A549 (cell line): ENCODE data around the gene MYNN. TPM values are rescaled to one million over a fixed set of nuclear protein-coding genes. Genes with fewer than 3 reads are reported as not detected.

Experiments used
- ATAC-seq, 2 experiments: fragments of 200-7000 bp in 1 of 2; fragments of >200 bp in 1 of 2; cut with Nextera tagmentation in 1 of 2; cut with Tn5 transposase in 1 of 2; 3 replicates each; pipeline versions ENCODE4 v1.8.0 to v1.9.1; 2018 to 2020; ENCODE audit warnings: mild to moderate bottlenecking in 1 of 2, moderate library complexity in 1 of 2
- CTCF ChIA-PET: fragments of 300-600 bp; sonication (Branson Sonifier 250); formaldehyde crosslinking; extraction: SDS; loops from one replicate; lab custom pipeline; 2021; ENCODE audit warnings: antibody characterized with exemption, inconsistent platforms; lab: Yijun Ruan, JAX
- POLR2A ChIA-PET: fragments of 350-600 bp; formaldehyde crosslinking; extraction: SDS; loops from one replicate; lab custom pipeline; 2021; ENCODE audit warnings: antibody characterized with exemption, inconsistent platforms; lab: Yijun Ruan, JAX
- DNase-seq, 2 experiments: peaks; one replicate each; pipeline versions ENCODE4 v3.0.0 to v3.0.0-alpha.2; 2011 to 2016; ENCODE audit warnings: low read depth in 1 of 2, low spot score in 1 of 2
- FAIRE-seq: peaks from 2 replicates; lab custom pipeline; 2011; peaks lifted over from hg19 to GRCh38; lab: Jason Lieb, UNC
- H3K27ac ChIP-seq, 2 experiments: fragments of >200 bp; sonication (Bioruptor Twin); formaldehyde crosslinking; 3 replicates each; pipeline ENCODE4 v1.5.1; 2016 to 2017
- H3K4me1 ChIP-seq: fragments of >200 bp; sonication (Bioruptor Twin); formaldehyde crosslinking; 3 replicates; pipeline ENCODE4 v1.6.1; 2016
- H3K4me2 ChIP-seq: fragments of >200 bp; sonication (Bioruptor Twin); formaldehyde crosslinking; 3 replicates; pipeline ENCODE4 v1.6.1; 2016
- H3K4me3 ChIP-seq: fragments of >200 bp; sonication (Bioruptor Twin); formaldehyde crosslinking; 3 replicates; pipeline ENCODE4 v1.5.1; 2016
- H3K9me3 ChIP-seq: fragments of >200 bp; sonication (Bioruptor Twin); formaldehyde crosslinking; 3 replicates; pipeline ENCODE4 v1.6.1; 2016
- BCL3 ChIP-seq: fragments of >200 bp; sonication (Bioruptor Twin); formaldehyde crosslinking; IDR thresholded peaks from 3 replicates; pipeline ENCODE4 v1.6.1; 2016
- BHLHE40 ChIP-seq: IDR thresholded peaks from 2 replicates; pipeline ENCODE4 v1.6.1; 2012; ENCODE audit warnings: low read depth, low read length, inconsistent platforms
- CBX8 ChIP-seq: fragments of 200-600 bp; sonication (generic); IDR thresholded peaks from 2 replicates; pipeline ENCODE4 v1.6.1; 2016
- CEBPB ChIP-seq, 2 experiments: fragments of >200 bp in 1 of 2; sonication (Bioruptor Twin) in 1 of 2; formaldehyde crosslinking in 1 of 2; IDR thresholded peaks; 2 replicates each; pipeline ENCODE4 v1.6.1; 2012 to 2016
- CHD4 ChIP-seq: fragments of 200-600 bp; sonication (generic); IDR thresholded peaks from 2 replicates; pipeline ENCODE4 v1.6.1; 2016; ENCODE audit warnings: antibody characterized with exemption, mild to moderate bottlenecking, borderline replicate concordance
- EHMT2 ChIP-seq: fragments of 200-600 bp; sonication (generic); IDR thresholded peaks from 2 replicates; pipeline ENCODE4 v1.6.1; 2016; ENCODE audit warnings: antibody characterized with exemption, low read depth, mild to moderate bottlenecking, moderate library complexity
- EP300 ChIP-seq, 2 experiments: fragments of >200 bp; sonication (Bioruptor Twin); formaldehyde crosslinking; IDR thresholded peaks; 2 replicates in 1 of 2; 3 replicates in 1 of 2; pipeline ENCODE4 v1.6.1; 2016 to 2017
- FOXS1 ChIP-seq: fragments of 250-450 bp; sonication (Bioruptor Pico); IDR thresholded peaks from 2 replicates; pipeline ENCODE4 v1.5.0; 2020; ENCODE audit warnings: mild to moderate bottlenecking, moderate library complexity
- GATA3 ChIP-seq: IDR thresholded peaks from 2 replicates; pipeline ENCODE4 v1.6.1; 2012; ENCODE audit warnings: borderline replicate concordance
- HDAC2 ChIP-seq: fragments of 200-600 bp; sonication (generic); IDR thresholded peaks from 2 replicates; pipeline ENCODE4 v1.6.1; 2016
- HEYL ChIP-seq: fragments of 250-450 bp; sonication (Bioruptor Pico); IDR thresholded peaks from 2 replicates; pipeline ENCODE4 v1.8.0; 2021; ENCODE audit warnings: mild to moderate bottlenecking, moderate library complexity
- HOXB5 ChIP-seq: fragments of 250-450 bp; sonication (Bioruptor Pico); IDR thresholded peaks from 2 replicates; pipeline ENCODE4 v1.5.0; 2020; ENCODE audit warnings: mild to moderate bottlenecking, moderate library complexity
- JUN ChIP-seq, 2 experiments: fragments of >200 bp; sonication (Bioruptor Twin); formaldehyde crosslinking; IDR thresholded peaks; 2 replicates in 1 of 2; 3 replicates in 1 of 2; pipeline ENCODE4 v1.6.1; 2016 to 2017
- JUNB ChIP-seq: fragments of >200 bp; sonication (Bioruptor Twin); formaldehyde crosslinking; IDR thresholded peaks from 2 replicates; pipeline ENCODE4 v1.6.1; 2016
- KDM5A ChIP-seq: fragments of 200-600 bp; sonication (generic); IDR thresholded peaks from 2 replicates; pipeline ENCODE4 v1.6.1; 2016; ENCODE audit warnings: antibody characterized with exemption, mild to moderate bottlenecking
- MYC ChIP-seq: IDR thresholded peaks from 2 replicates; pipeline ENCODE4 v1.6.1; 2012; ENCODE audit warnings: mild to moderate bottlenecking, inconsistent platforms, low read length, improper control_type of control experiment, borderline replicate concordance
- NFE2L2 ChIP-seq: fragments of 150-350 bp; conservative IDR thresholded peaks from 2 replicates; pipeline ENCODE4 v1.6.1; 2014; ENCODE audit warnings: low read length
- RFX5 ChIP-seq: fragments of 450-650 bp; IDR thresholded peaks from 2 replicates; pipeline ENCODE4 v1.7.1; 2014; ENCODE audit warnings: antibody characterized with exemption, mild to moderate bottlenecking, moderate library complexity
- SMC3 ChIP-seq: fragments of >200 bp; sonication (Bioruptor Twin); formaldehyde crosslinking; IDR thresholded peaks from 3 replicates; pipeline ENCODE4 v1.6.1; 2018; ENCODE audit warnings: inconsistent platforms
- TFCP2L1 ChIP-seq: fragments of 250-450 bp; sonication (Bioruptor Pico); IDR thresholded peaks from 2 replicates; pipeline ENCODE4 v1.5.0; 2021; ENCODE audit warnings: mild to moderate bottlenecking
- TP53 ChIP-seq: fragments of 250-450 bp; sonication (Bioruptor Pico); IDR thresholded peaks from 2 replicates; pipeline ENCODE4 v1.5.0; 2021; ENCODE audit warnings: mild to moderate bottlenecking, moderate library complexity
- ZFP36 ChIP-seq: fragments of 450-650 bp; IDR thresholded peaks from 2 replicates; pipeline ENCODE4 v1.6.1; 2014; ENCODE audit warnings: borderline replicate concordance; ENCODE audit not compliant: partially characterized antibody
- WGBS: methylation state at CpG from one replicate; pipeline ENCODE4 v1.1.6; 2017; ENCODE audit errors: missing lambda C conversion rate; 5-methylcytosine and 5-hydroxymethylcytosine counted together
- polyA plus RNA-seq, 4 experiments: library from polyadenylated mRNA; depleted of rRNA in 3 of 4; stranded (reverse); fragments of >200 nt; fragmentation: RNase III in 1 of 4; extraction: RNeasy Plus Mini Kit Qiagen cat#74134 plus additional on column Dnase treatment in 1 of 4; gene quantifications; 2 replicates in 3 of 4; 3 replicates in 1 of 4; pipeline ENCODE4 v1.2.3, GENCODE V29; 2011 to 2017
- TF ChIP-seq, protein P1 (sequence below): fragments of 250-450 bp; sonication (Bioruptor Pico); IDR thresholded peaks from 2 replicates; pipeline ENCODE4 v1.5.0; 2021; ENCODE audit warnings: mild to moderate bottlenecking, moderate library complexity, borderline replicate concordance
- TF ChIP-seq, protein P2 (sequence below): IDR thresholded peaks from 2 replicates; pipeline ENCODE4 v1.6.1; 2012
- TF ChIP-seq, protein P3 (sequence below): fragments of 150-350 bp; IDR thresholded peaks from 2 replicates; pipeline ENCODE4 v1.6.1; 2014; ENCODE audit warnings: low read depth, mild to moderate bottlenecking, low read length
- TF ChIP-seq, protein P4 (sequence below): fragments of >200 bp; sonication (Bioruptor Twin); formaldehyde crosslinking; IDR thresholded peaks from 3 replicates; pipeline ENCODE4 v1.5.1; 2016
- TF ChIP-seq, protein P5 (sequence below): IDR thresholded peaks from 2 replicates; pipeline ENCODE4 v1.6.1; 2012; ENCODE audit warnings: low read depth, borderline replicate concordance

Gene MYNN
- polyA plus RNA-seq, 2 of the 4 experiments (the other 2 are of a cell fraction): 12.0 to 31.6 TPM

DNA sequence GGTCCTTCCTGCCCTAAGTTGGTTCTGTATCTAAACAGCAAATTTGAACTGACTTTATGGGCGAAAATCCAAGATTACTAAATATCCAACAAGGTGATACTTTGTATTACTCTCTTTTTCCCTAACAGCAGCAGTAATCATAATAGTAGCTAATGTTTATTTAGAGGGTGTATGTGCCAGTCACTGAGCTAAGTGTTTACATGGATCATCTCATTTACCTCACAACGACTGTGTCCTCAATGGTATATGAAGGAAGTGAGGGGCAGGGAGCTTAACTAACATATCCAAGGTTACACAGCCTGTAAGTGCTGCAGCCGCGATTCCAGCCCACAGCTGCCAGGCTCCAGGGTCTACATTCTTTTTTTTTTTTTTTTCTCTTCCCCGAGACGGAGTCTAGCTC is 49.8 kb downstream of the MYNN start (continued):
- TF ChIP-seq, protein P1, sequence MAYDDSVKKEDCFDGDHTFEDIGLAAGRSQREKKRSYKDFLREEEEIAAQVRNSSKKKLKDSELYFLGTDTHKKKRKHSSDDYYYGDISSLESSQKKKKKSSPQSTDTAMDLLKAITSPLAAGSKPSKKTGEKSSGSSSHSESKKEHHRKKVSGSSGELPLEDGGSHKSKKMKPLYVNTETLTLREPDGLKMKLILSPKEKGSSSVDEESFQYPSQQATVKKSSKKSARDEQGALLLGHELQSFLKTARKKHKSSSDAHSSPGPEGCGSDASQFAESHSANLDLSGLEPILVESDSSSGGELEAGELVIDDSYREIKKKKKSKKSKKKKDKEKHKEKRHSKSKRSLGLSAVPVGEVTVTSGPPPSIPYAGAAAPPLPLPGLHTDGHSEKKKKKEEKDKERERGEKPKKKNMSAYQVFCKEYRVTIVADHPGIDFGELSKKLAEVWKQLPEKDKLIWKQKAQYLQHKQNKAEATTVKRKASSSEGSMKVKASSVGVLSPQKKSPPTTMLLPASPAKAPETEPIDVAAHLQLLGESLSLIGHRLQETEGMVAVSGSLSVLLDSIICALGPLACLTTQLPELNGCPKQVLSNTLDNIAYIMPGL (CRISPR knock-in tag): no peak
- TF ChIP-seq KDM5A (no peak), EP300 (IDR thresholded peaks at IDR 0.05) (no peak), HDAC2 (no peak)

- POLR2A ChIA-PET: no interaction called here
Measured at GRCh38 chr3:169825316-169825715, 52.1 kb downstream of the MYNN start.

DNA sequence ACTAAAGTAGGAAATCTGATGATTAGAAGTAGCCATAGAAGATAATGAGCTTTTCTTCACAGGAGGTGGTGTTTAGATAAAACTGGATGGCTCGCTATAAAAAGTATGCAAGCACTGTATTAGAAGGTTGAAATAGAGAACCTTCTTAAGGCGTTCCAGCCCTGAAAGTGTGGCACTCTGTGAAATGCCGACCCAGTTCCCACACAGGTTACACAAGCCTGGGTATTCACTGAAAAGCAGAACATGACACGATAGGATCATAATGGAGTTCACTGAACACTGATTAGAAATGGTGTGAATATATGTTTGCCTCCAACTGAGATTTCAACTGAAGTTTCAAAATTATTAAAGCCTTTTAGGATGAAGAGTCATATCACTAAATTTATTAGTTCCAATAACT is 54.5 kb downstream of the MYNN start:
- 42% methylated on average over 4 of the region's 4 CpGs for WGBS
- H3K4me2 ChIP-seq: no peak overlapping the region
- H3K4me1 ChIP-seq: no peaks in the 10 kb centered on the region
- DNase-seq (no peak), ATAC-seq (no peak), FAIRE-seq (no peak)
- H3K4me3 ChIP-seq: no peak overlapping the region
- no peaks in the 10 kb centered on the region for H3K9me3 ChIP-seq
- ChIA-PET POLR2A (no interaction called here), CTCF (no interaction called here)
- TF ChIP-seq GATA3 (no peak), TP53 (no peak), CBX8 (no peak), HOXB5 (CRISPR knock-in tag) (no peak), JUN (IDR thresholded peaks at IDR 0.05) (no peak), NFE2L2 (no peak), RFX5 (no peak), HDAC2 (no peak), FOXS1 (no peak), TFCP2L1 (CRISPR knock-in tag) (no peak), CEBPB (IDR thresholded peaks at IDR 0.05) (no peak), CHD4 (no peak), JUNB (no peak), HEYL (no peak), EP300 (IDR thresholded peaks at IDR 0.05) (no peak), BCL3 (no peak)
- TF ChIP-seq, protein P2, sequence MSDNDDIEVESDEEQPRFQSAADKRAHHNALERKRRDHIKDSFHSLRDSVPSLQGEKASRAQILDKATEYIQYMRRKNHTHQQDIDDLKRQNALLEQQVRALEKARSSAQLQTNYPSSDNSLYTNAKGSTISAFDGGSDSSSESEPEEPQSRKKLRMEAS: no peak
- H3K27ac ChIP-seq: no peak overlapping the region

More at GRCh38 chr3:169825316-169825715, 52.1 kb downstream of the MYNN start:
- no peak for TF ChIP-seq HEYL
- no peak for TF ChIP-seq SMC3
- 54% methylated on average over 3 of the region's 3 CpGs for WGBS
- no peak for ATAC-seq
- Histone ChIP-seq H3K4me1 (no peaks in the 10 kb centered on the region), H3K4me3 (no peak overlapping the region), H3K9me3 (no peaks in the 10 kb centered on the region), H3K27ac (no peak overlapping the region), H3K4me2 (no peak overlapping the region)
- FAIRE-seq: no peak
- DNase-seq: no peak
- CTCF ChIA-PET: no interaction called here

DNA sequence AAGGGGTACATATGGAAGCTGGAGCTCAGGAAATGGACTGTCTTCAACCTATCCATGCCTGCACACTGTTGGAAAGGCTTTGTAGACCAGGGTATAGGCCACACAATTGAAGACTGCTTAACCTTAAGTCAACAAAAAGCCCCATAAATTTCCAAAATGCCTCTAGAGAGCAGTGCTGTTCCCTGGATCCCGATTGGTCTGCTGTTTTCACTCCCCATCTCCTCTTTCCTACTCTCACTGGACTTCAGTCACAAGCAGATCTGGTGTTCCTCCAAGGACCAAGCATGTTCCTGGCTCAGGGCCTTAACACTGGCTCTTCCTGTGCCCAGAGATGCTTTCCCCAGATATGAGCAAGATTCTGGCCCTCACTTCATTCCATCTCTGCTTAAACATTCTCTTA is 62.3 kb downstream of the MYNN start:
- ATAC-seq: no peak
- Histone ChIP-seq H3K27ac (no peak overlapping the region), H3K4me2 (no peak overlapping the region), H3K9me3 (no peaks in the 10 kb centered on the region), H3K4me1 (no peaks in the 10 kb centered on the region), H3K4me3 (no peak overlapping the region)
- no peak for FAIRE-seq
- ChIA-PET CTCF (no interaction called here), POLR2A (no interaction called here)
- no peak for DNase-seq
- 17% methylated on average over 1 of the region's 1 CpG for WGBS
- TF ChIP-seq, protein P3, sequence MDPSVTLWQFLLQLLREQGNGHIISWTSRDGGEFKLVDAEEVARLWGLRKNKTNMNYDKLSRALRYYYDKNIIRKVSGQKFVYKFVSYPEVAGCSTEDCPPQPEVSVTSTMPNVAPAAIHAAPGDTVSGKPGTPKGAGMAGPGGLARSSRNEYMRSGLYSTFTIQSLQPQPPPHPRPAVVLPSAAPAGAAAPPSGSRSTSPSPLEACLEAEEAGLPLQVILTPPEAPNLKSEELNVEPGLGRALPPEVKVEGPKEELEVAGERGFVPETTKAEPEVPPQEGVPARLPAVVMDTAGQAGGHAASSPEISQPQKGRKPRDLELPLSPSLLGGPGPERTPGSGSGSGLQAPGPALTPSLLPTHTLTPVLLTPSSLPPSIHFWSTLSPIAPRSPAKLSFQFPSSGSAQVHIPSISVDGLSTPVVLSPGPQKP: no peak
- TF ChIP-seq NFE2L2: no peak
- TF ChIP-seq MYC: no peak
- TF ChIP-seq EHMT2: no peak
- TF ChIP-seq ZFP36: no peak
- TF ChIP-seq BHLHE40: no peak
- no peak for TF ChIP-seq BCL3
- TF ChIP-seq, protein P4, sequence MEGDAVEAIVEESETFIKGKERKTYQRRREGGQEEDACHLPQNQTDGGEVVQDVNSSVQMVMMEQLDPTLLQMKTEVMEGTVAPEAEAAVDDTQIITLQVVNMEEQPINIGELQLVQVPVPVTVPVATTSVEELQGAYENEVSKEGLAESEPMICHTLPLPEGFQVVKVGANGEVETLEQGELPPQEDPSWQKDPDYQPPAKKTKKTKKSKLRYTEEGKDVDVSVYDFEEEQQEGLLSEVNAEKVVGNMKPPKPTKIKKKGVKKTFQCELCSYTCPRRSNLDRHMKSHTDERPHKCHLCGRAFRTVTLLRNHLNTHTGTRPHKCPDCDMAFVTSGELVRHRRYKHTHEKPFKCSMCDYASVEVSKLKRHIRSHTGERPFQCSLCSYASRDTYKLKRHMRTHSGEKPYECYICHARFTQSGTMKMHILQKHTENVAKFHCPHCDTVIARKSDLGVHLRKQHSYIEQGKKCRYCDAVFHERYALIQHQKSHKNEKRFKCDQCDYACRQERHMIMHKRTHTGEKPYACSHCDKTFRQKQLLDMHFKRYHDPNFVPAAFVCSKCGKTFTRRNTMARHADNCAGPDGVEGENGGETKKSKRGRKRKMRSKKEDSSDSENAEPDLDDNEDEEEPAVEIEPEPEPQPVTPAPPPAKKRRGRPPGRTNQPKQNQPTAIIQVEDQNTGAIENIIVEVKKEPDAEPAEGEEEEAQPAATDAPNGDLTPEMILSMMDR: no peak
- TF ChIP-seq, protein P5, sequence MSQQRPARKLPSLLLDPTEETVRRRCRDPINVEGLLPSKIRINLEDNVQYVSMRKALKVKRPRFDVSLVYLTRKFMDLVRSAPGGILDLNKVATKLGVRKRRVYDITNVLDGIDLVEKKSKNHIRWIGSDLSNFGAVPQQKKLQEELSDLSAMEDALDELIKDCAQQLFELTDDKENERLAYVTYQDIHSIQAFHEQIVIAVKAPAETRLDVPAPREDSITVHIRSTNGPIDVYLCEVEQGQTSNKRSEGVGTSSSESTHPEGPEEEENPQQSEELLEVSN: no peak
